Caco-2 (cell line): Measurements from ENCODE around the gene USP1. TPM values are rescaled to one million over a fixed set of nuclear protein-coding genes. Genes with fewer than 3 reads are reported as not detected.

ENCODE experiments used
- BruUV-seq: library from RNA; stranded (reverse); fragments of 400-500 nt; replicated peaks from 2 replicates; lab custom pipeline; 2021; lab: Mats Ljungman, UMichigan
- CTCF ChIA-PET: fragments of 300-600 bp; sonication (Branson Sonifier 250); formaldehyde crosslinking; loops from one replicate; lab custom pipeline; 2022; ENCODE audit warnings: antibody characterized with exemption; lab: Charles Lee
- POLR2A ChIA-PET: fragments of 300-600 bp; sonication (Branson Sonifier 250); formaldehyde crosslinking; loops from one replicate; lab custom pipeline; 2022; ENCODE audit warnings: antibody characterized with exemption; lab: Charles Lee
- DNase-seq, 2 experiments: peaks; one replicate each; pipeline versions ENCODE4 v3.0.0 to v3.0.0-alpha.2; 2020 to 2022
- H3K27me3 ChIP-seq: replicated peaks from 2 replicates; pipeline ENCODE4 v1.6.0; 2011; ENCODE audit warnings: low read length; ENCODE audit not compliant: control insufficient read depth, insufficient read depth
- H3K36me3 ChIP-seq: 2 replicates; pipeline ENCODE4 v1.5.1; 2011; ENCODE audit warnings: low read length; ENCODE audit not compliant: control insufficient read depth, insufficient read depth
- H3K4me1 ChIP-seq: fragments of 250-450 bp; sonication (Bioruptor Pico); 2 replicates; pipeline ENCODE4 v1.5.1; 2020; ENCODE audit warnings: mild to moderate bottlenecking
- H3K4me3 ChIP-seq: 2 replicates; pipeline ENCODE4 v1.5.1; 2011; ENCODE audit warnings: low read depth, mild to moderate bottlenecking, control low read depth, low read length
- H3K9me3 ChIP-seq: fragments of 250-450 bp; sonication (Bioruptor Pico); 2 replicates; pipeline ENCODE4 v1.5.1; 2020; ENCODE audit warnings: mild to moderate bottlenecking, moderate library complexity
- H3K27ac Mint-ChIP-seq: one replicate; pipeline ENCODE4 v1.8.0; 2022; ENCODE audit warnings: mixed read lengths; ENCODE audit not compliant: unreplicated experiment
- H3K27me3 Mint-ChIP-seq: one replicate; pipeline ENCODE4 v1.8.0; 2022; ENCODE audit warnings: mixed read lengths; ENCODE audit not compliant: insufficient read depth, unreplicated experiment
- H3K36me3 Mint-ChIP-seq: one replicate; pipeline ENCODE4 v1.8.0; 2022; ENCODE audit warnings: mild to moderate bottlenecking, mixed read lengths; ENCODE audit not compliant: insufficient read depth, unreplicated experiment
- H3K4me1 Mint-ChIP-seq: one replicate; pipeline ENCODE4 v1.8.0; 2022; ENCODE audit warnings: low read depth, mixed read lengths; ENCODE audit not compliant: unreplicated experiment
- H3K4me3 Mint-ChIP-seq: one replicate; pipeline ENCODE4 v1.8.0; 2022; ENCODE audit warnings: mild to moderate bottlenecking, moderate library complexity, mixed read lengths; ENCODE audit not compliant: unreplicated experiment
- H3K9me3 Mint-ChIP-seq: one replicate; pipeline ENCODE4 v1.8.0; 2022; ENCODE audit warnings: mixed read lengths; ENCODE audit not compliant: unreplicated experiment
- CTCF ChIP-seq, 2 experiments: fragments of 200-600 bp in 1 of 2; IDR thresholded peaks; 1 replicate in 1 of 2; 2 replicates in 1 of 2; pipeline versions ENCODE4 v1.5.1 to v1.8.0; 2011 to 2022; ENCODE audit warnings: antibody characterized with exemption in 1 of 2, control low read depth in 1 of 2, inconsistent platforms in 1 of 2, low read depth in 1 of 2, low read length in 1 of 2, mild to moderate bottlenecking in 1 of 2, moderate library complexity in 1 of 2; ENCODE audit not compliant: insufficient read depth in 1 of 2, severe bottlenecking in 1 of 2, unreplicated experiment in 1 of 2
- intact Hi-C: fragments of 100-400 bp; cut with micrococcal nuclease; formaldehyde crosslinking; loops from one replicate; pipeline ENCODE4 v1.10.0; 2022; ENCODE audit not compliant: unreplicated experiment
- total RNA-seq: library from RNA; stranded (reverse); gene quantifications from 2 replicates; pipeline ENCODE4 v1.2.3, GENCODE V29; 2022

The USP1 gene
- total RNA-seq, 1 experiment from 2014 or later = 39.3 TPM

DNA sequence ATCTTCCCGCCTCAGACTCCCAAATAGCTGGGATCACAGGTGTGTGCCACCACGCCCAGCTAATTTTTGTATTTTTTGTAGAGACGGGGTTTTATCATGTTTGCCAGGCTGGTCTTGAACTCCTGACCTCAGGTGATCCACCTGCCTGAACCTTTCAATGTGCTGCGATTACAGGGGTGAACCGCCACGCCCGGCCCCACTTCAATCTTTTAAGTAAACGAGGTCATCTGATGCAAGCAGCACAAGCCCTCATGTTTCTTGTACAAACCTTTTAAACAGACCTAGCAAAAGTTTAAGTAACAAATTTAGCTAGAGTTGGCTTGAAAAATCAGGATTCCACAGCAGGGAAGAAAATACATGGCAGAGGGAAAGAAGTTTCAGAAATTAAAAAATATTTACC lies 21.2 kb upstream of the USP1 start:
- no peaks in the 10 kb centered on the region for H3K4me1 Mint-ChIP-seq
- no peak for TF ChIP-seq CTCF (IDR thresholded peaks at IDR 0.05; ENCODE audit: insufficient read depth in 1 of 2, low read depth in 1 of 2, low read length in 1 of 2, severe bottlenecking in 1 of 2, unreplicated experiment in 1 of 2)
- Histone ChIP-seq H3K36me3 (no peaks in the 10 kb centered on the region), H3K27me3 (no peaks in the 10 kb centered on the region), H3K4me3 (no peak overlapping the region), H3K9me3 (no peaks in the 10 kb centered on the region), H3K4me1 (no peaks in the 10 kb centered on the region)
- no peaks in the 10 kb centered on the region for H3K36me3 Mint-ChIP-seq
- no peaks in the 10 kb centered on the region for H3K9me3 Mint-ChIP-seq
- ChIA-PET CTCF (no interaction called here), POLR2A (no interaction called here)
- no peaks in the 10 kb centered on the region for H3K27me3 Mint-ChIP-seq
- no TSS peak for BruUV-seq
- intact Hi-C loops = no loop called here
- H3K27ac Mint-ChIP-seq = no peak overlapping the region
- DNase-seq = no peak
- no peak overlapping the region for H3K4me3 Mint-ChIP-seq

GRCh38 chr1:62417351-62417999 lies 19.4 kb upstream of the USP1 start:
- intact Hi-C loops = no loop called here
- POLR2A ChIA-PET = no interaction called here

DNA sequence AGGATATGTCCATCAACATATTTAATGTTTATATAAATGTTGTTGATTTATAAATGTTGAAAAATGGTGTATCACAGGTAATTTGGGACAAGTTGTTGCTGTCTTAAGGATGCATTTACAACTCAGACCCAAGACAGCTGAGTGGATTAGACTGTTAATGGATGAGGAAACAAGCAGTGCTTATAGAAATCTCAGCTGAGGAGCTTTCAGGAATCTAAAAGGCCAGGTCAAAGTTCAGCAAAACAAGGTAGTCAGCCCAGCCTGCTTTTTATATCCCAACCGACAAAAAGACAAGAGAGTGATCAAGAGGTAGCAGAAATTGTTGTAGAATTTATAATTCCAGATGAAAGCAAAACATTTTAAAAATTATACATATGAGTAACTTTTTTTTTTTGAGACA lies 16.6 kb upstream of the USP1 start:
- Mint-ChIP-seq H3K4me1 (peaks cover 12% of the 10 kb centered on the region), H3K27me3 (no peaks in the 10 kb centered on the region), H3K27ac (no peak overlapping the region), H3K4me3 (no peak overlapping the region), H3K36me3 (peaks cover 9% of the 10 kb centered on the region), H3K9me3 (no peaks in the 10 kb centered on the region)
- BruUV-seq = no TSS peak
- no peaks in the 10 kb centered on the region for H3K9me3 ChIP-seq
- H3K4me3 ChIP-seq = no peak overlapping the region
- ChIA-PET CTCF (no interaction called here), POLR2A (no interaction called here)
- no peaks in the 10 kb centered on the region for H3K36me3 ChIP-seq
- H3K4me1 ChIP-seq = peaks cover 17% of the 10 kb centered on the region
- no peak for TF ChIP-seq CTCF (IDR thresholded peaks at IDR 0.05; ENCODE audit: insufficient read depth in 1 of 2, low read depth in 1 of 2, low read length in 1 of 2, severe bottlenecking in 1 of 2, unreplicated experiment in 1 of 2)
- intact Hi-C loops = no loop called here
- no peaks in the 10 kb centered on the region for H3K27me3 ChIP-seq
- DNase-seq = no peak

More at GRCh38 chr1:62417351-62417999, 19.4 kb upstream of the USP1 start:
- Mint-ChIP-seq H3K4me3 (no peak overlapping the region), H3K4me1 (no peaks in the 10 kb centered on the region), H3K9me3 (no peaks in the 10 kb centered on the region), H3K27ac (no peak overlapping the region), H3K36me3 (no peaks in the 10 kb centered on the region), H3K27me3 (no peaks in the 10 kb centered on the region)
- DNase-seq = no peak
- no TSS peak for BruUV-seq
- H3K36me3 ChIP-seq = no peaks in the 10 kb centered on the region
- CTCF ChIA-PET = no interaction called here
- no peaks in the 10 kb centered on the region for H3K4me1 ChIP-seq
- no peak for TF ChIP-seq CTCF (IDR thresholded peaks at IDR 0.05; ENCODE audit: insufficient read depth in 1 of 2, low read depth in 1 of 2, low read length in 1 of 2, severe bottlenecking in 1 of 2, unreplicated experiment in 1 of 2)
- no peaks in the 10 kb centered on the region for H3K9me3 ChIP-seq
- no peak overlapping the region for H3K4me3 ChIP-seq
- H3K27me3 ChIP-seq = no peaks in the 10 kb centered on the region
